Mucosa of descending colon (tissue), 3 donors: ENCODE data around the gene GSTT4. TPM values are rescaled to one million over a fixed set of nuclear protein-coding genes. Genes with fewer than 3 reads are reported as not detected.
"Not testable (repeated sequence)": the region's sequence is repeated elsewhere in the genome, so short reads cannot be mapped to it uniquely, and the experiment has no call there.

Source experiments
- ATAC-seq: fragments of 200-7000 bp; cut with Tn5 transposase; one replicate; pipeline ENCODE4 v1.9.1; 2020; ENCODE audit warnings: mild to moderate bottlenecking, moderate library complexity
- DNase-seq, 3 donors: peaks; one replicate each; pipeline ENCODE4 v3.0.0-alpha.2; 2020
- H3K36me3 ChIP-seq: fragments of 200-600 bp; one replicate; pipeline ENCODE4 v1.8.0; 2021; ENCODE audit warnings: low read depth, mild to moderate bottlenecking
- H3K4me1 ChIP-seq: fragments of 200-600 bp; one replicate; pipeline ENCODE4 v1.8.0; 2021; ENCODE audit warnings: low read depth, mild to moderate bottlenecking
- H3K4me3 ChIP-seq: fragments of 200-600 bp; one replicate; pipeline ENCODE4 v1.8.0; 2021; ENCODE audit warnings: mild to moderate bottlenecking
- H3K9me3 ChIP-seq: fragments of 200-600 bp; one replicate; pipeline ENCODE4 v1.8.0; 2021; ENCODE audit warnings: mild to moderate bottlenecking
- intact Hi-C, 2 donors: fragments of 100-400 bp; cut with DNase I in 1 of 2; cut with micrococcal nuclease in 1 of 2; formaldehyde crosslinking; loops; one replicate each; pipeline versions ENCODE4 v1.11.0 to v1.11.1; 2022; cut with DNase I, micrococcal nuclease
- total RNA-seq, 3 donors: library from RNA; stranded (reverse); fragmentation: NEBNext Ultra II Directional in 2 of 3; extraction: Animal tissue kit (Norgen Biotek cat#: 25700) in 2 of 3; gene quantifications; one replicate each; pipeline versions ENCODE4 v1.2.1 to v1.2.4, GENCODE V29; 2021 to 2023
- TF ChIP-seq, protein P1 (sequence below): fragments of 200-600 bp; IDR thresholded peaks from one replicate; pipeline ENCODE4 v1.8.0; 2022; ENCODE audit warnings: antibody characterized with exemption, mild to moderate bottlenecking
- donor health status: DM: no; HTN: no; CAD: no; lungs with moderate emphysema.
- donor health status: DM: no; HTN: no; CAD: no.
- donor health status: DM: no; HTN: yes; CAD: no.

The GSTT4 gene
- total RNA-seq, 3 donors from 2014 or later = not detected

DNA sequence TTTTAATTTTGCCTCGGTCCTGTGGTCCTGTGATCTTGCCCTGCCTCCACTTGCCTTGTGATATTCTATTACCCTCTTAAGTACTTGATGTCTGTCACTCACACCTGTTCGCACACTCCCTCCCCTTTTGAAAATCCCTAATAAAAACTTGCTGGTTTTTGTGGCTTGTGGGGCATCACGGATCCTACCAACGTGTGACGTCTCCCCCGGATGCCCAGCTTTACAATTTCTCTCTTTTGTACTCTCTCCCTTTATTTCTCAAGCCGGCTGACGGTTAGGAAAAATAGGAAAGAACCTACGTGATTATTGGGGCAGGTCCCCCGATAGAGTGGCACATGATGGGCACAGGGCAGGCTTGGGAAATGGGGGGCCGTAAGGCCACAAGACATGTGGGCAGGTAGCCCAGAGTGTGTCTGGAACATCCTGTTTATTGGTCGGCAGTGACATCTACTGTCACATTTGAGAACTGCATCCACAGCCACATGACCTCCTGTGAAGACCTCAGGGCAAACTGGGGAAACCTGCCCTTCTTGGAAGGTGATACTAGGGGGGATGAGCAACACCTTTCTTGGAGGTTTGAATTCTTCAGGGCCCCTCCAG, 48.9 kb downstream of the GSTT4 start:
- ATAC-seq (peak; percentile 77), DNase-seq (peak in 2 of 3 donors; percentile 60 to 93)
- intact Hi-C loops, H3K4me1 ChIP-seq, H3K9me3 ChIP-seq, H3K4me3 ChIP-seq, H3K36me3 ChIP-seq: not testable (repeated sequence)
- TF ChIP-seq, protein P1, sequence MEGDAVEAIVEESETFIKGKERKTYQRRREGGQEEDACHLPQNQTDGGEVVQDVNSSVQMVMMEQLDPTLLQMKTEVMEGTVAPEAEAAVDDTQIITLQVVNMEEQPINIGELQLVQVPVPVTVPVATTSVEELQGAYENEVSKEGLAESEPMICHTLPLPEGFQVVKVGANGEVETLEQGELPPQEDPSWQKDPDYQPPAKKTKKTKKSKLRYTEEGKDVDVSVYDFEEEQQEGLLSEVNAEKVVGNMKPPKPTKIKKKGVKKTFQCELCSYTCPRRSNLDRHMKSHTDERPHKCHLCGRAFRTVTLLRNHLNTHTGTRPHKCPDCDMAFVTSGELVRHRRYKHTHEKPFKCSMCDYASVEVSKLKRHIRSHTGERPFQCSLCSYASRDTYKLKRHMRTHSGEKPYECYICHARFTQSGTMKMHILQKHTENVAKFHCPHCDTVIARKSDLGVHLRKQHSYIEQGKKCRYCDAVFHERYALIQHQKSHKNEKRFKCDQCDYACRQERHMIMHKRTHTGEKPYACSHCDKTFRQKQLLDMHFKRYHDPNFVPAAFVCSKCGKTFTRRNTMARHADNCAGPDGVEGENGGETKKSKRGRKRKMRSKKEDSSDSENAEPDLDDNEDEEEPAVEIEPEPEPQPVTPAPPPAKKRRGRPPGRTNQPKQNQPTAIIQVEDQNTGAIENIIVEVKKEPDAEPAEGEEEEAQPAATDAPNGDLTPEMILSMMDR = peak; percentile 80

DNA sequence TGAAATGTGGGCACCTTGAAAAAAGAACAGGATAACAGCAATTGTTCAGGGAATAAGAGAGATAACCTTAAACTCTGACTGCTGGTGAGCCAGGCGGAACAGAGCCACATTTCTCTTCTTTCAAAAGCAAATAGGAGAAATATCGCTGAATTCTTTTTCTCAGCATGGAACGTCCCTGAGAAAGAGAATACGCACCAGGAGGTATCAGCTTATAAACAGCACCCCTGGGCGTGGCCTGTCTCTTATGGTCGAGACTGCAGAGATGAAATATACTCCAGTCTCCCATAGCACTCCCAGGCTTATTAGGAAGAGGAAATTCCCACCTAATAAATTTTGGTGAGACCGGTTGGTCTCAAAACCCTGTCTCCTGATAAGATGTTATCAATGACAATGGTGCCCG, 49.4 kb downstream of the GSTT4 start:
- intact Hi-C loops, ATAC-seq, H3K9me3 ChIP-seq, DNase-seq, H3K4me3 ChIP-seq, H3K4me1 ChIP-seq, H3K36me3 ChIP-seq: not testable (repeated sequence)

DNA sequence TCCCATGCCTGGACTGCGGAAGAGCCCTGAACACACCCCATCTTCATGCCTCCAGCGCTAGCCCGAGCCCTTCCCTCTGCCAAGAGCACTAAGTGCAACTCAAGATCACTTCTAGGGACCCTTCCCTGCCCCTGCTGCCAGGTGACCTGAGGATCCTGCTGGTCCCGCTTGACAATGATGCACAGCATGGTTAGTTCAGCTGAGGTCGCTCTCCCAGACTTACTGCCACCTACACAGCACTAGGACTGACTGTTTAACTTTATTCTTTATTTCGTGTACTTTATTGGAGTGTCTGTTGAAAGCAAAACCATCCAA, 50.3 kb downstream of the GSTT4 start:
- DNase-seq, H3K36me3 ChIP-seq, H3K4me1 ChIP-seq, ATAC-seq, H3K4me3 ChIP-seq, intact Hi-C loops, H3K9me3 ChIP-seq: not testable (repeated sequence)

DNA sequence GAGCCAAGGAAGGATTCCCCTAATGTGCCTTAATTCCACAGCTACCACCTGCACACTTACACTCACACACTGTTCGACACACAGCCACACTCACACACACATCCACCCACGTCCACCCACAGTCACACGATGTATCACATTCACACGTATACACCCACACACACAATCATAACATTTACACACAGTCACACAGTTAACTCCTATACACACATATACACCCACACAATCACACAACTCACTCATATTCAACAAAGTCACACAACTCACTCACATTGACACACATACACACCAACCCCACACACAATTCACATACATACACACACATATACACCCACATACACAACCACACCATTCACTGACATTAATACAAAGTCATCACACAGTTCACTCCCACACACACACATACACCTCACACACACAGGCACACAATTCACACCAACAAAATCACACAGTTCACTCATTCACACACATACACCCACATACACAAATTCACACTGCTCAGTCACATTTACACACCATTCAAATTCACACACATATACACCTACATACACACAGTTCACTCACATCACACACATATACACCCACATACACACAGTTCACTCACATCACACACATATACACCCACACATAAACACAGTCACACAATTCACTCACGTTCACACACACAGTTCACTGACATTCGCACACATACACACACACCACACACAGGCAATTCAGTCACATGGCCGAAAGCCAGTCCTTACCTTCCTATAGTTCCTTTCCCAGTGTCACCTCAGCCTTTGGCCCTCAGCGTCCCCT, 50.9 kb downstream of the GSTT4 start:
- ATAC-seq, intact Hi-C loops, DNase-seq, H3K36me3 ChIP-seq, H3K4me3 ChIP-seq, H3K4me1 ChIP-seq, H3K9me3 ChIP-seq: not testable (repeated sequence)

DNA sequence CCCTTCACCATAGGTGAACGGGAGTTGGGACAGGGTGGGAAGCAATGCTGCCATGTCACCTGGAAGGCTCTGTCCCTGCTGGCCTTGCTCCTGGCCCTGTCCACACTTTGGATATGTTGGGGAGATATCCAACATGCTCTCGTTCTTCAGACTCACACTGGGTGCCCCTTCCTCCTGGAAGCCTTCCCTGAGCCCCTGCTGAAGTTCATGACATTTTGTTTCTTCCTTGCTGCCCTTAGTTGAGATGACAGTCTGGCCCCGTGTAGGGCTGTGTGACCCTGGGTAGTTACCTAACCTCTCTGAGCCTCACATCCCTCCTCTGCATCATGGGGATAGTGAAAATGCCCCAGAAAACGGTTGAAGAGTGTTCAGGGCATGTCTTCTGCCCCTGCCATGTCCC, 51.8 kb downstream of the GSTT4 start:
- H3K4me3 ChIP-seq, H3K36me3 ChIP-seq, H3K9me3 ChIP-seq, H3K4me1 ChIP-seq, intact Hi-C loops, ATAC-seq, DNase-seq: not testable (repeated sequence)

DNA sequence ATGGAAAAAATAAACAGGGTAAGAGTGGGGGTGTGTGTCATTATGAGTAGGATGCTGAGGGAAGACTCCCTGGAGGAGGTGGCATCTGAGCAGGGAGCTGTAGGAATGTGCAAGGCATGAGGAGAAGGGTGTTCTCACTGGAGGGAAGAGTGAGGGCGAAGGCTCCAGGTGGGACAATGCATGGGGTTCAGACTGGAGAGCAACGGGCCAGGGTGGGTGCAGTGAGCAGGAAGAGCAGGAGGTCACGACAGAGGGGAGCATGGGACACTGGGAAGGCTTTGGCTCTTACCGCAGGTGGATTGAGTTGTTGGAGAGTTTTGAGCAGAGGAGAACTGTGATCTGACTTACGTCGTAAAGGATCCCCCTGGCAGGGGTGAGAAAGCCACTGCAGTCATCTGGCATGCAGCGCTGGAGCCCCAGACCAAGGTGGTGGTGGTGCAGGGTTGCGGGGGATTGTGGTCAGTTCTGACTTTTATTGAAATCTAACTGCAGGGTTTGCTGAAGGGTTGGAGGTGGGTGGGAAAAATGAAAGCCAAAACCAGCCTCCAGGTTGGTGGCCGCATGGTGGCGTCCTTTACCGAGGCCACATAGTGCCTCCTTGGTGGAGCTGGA, 52.4 kb downstream of the GSTT4 start:
- DNase-seq, H3K4me1 ChIP-seq, H3K36me3 ChIP-seq, ATAC-seq, H3K9me3 ChIP-seq, intact Hi-C loops, H3K4me3 ChIP-seq: not testable (repeated sequence)

DNA sequence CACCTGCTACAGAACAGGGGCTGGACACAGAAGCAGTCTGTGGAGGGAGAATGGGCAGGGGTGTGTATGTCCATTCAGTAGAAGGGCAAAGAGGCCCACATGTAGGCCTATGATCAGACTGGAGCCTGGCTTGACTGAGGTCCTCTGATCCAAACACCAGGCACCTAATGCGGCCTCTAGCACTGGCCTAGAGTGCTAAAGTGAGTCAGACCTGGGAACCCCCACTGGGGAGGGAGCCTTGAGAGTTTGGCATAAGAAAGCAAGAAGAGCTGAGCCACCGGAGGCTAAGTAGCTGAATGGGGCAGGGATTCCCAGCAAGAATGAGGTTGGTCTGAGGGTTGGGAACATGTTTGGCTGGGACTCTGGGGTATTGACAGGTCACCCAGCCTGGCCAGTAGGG, 53.9 kb downstream of the GSTT4 start:
- H3K36me3 ChIP-seq, H3K9me3 ChIP-seq, H3K4me3 ChIP-seq, ATAC-seq, intact Hi-C loops, H3K4me1 ChIP-seq, DNase-seq: not testable (repeated sequence)

DNA sequence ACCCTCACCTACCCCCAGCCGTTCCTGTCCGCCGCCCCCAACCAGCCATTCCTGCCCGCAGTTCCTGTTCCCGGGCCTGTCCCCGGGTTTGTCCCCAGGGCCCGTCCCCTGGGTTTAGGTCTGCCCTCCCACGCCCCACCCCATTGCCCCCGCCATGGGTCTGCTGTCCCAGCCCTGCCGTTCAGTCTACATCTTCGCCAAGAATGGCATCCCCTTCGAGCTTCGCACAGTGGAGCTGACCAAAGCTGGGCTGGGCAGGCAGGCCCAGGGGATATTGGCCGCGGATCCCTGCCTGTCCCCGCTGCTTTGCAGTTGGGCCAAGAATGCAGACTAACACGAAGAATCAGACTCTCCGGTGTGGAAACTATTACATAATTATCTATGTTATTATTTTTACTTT, 55.5 kb downstream of the GSTT4 start:
- DNase-seq, H3K4me1 ChIP-seq, H3K36me3 ChIP-seq, intact Hi-C loops, H3K4me3 ChIP-seq, ATAC-seq, H3K9me3 ChIP-seq: not testable (repeated sequence)

Other genes starting within 250 kb of the GSTT4 start
- under 1 TPM in 1 of 3 donors, not detected in 2; 0.44 TPM for gene C22orf15, start 242.5 kb downstream of the GSTT4 start, total RNA-seq
- 100 to 1,000 TPM; 279 to 464 (median 462) TPM for gene CHCHD10, start 237.5 kb downstream of the GSTT4 start, total RNA-seq
- 1 to 10 TPM; 2.0 to 6.3 (median 4.0) TPM for gene MMP11, start 232.6 kb downstream of the GSTT4 start, total RNA-seq
- 10 to 100 TPM; 60.1 to 85.1 (median 69.3) TPM for gene SMARCB1, start 218.5 kb downstream of the GSTT4 start, total RNA-seq
- gene DERL3, start 166.4 kb downstream of the GSTT4 start, total RNA-seq = 10 to 100 TPM in 1 of 3 donors, 1 to 10 TPM in 2; 4.4 to 18.8 (median 7.9) TPM
- gene SLC2A11, start 147.6 kb downstream of the GSTT4 start, total RNA-seq = 10 to 100 TPM; 11.5 to 14.7 (median 12.5) TPM
- 100 to 1,000 TPM; 142 to 414 (median 209) TPM for gene MIF, start 111.1 kb downstream of the GSTT4 start, total RNA-seq
- 1 to 10 TPM; 1.1 to 4.5 (median 2.0) TPM for gene GSTT2B, start 44.3 kb downstream of the GSTT4 start, total RNA-seq
- 1 to 10 TPM in 2 of 3 donors, not detected in 1; 3.8 to 4.0 TPM for gene DDTL, start 38.6 kb downstream of the GSTT4 start, total RNA-seq
- 100 to 1,000 TPM; 151 to 232 (median 190) TPM for gene DDT, start 31.0 kb downstream of the GSTT4 start, total RNA-seq
- gene GSTT2, start 25.3 kb downstream of the GSTT4 start, total RNA-seq = not detected
- 10 to 100 TPM; 66.8 to 87.4 (median 79.2) TPM for gene CABIN1, start 5.9 kb upstream of the GSTT4 start, total RNA-seq
- gene SUSD2, start 176.0 kb upstream of the GSTT4 start, total RNA-seq = 1 to 10 TPM; 1.3 to 3.9 (median 3.3) TPM
- gene GGT5, start 239.6 kb upstream of the GSTT4 start, total RNA-seq = 10 to 100 TPM in 1 of 3 donors, 1 to 10 TPM in 2; 2.3 to 14.7 (median 6.6) TPM